Endodermal cell (in vitro differentiated cells): ENCODE results near the gene PTX4. TPM values are rescaled to one million over a fixed set of nuclear protein-coding genes. Genes with fewer than 3 reads are reported as not detected.
"Not testable (repeated sequence)": the region's sequence is repeated elsewhere in the genome, so short reads cannot be mapped to it uniquely, and the experiment has no call there.

Experiments
- DNase-seq: peaks from one replicate; pipeline ENCODE4 v3.0.0-alpha.2; 2017
- H3K27ac ChIP-seq: 2 replicates; pipeline ENCODE4 v1.5.1; 2013; ENCODE audit warnings: mild to moderate bottlenecking, low read depth, low read length, moderate library complexity
- H3K27me3 ChIP-seq: 2 replicates; pipeline ENCODE4 v1.6.1; 2013; ENCODE audit warnings: mild to moderate bottlenecking, low read length, moderate library complexity; ENCODE audit not compliant: insufficient read depth, control insufficient read depth, poor library complexity, severe bottlenecking
- H3K36me3 ChIP-seq: 2 replicates; pipeline ENCODE4 v1.7.0; 2013; ENCODE audit warnings: mild to moderate bottlenecking, low read length, moderate library complexity; ENCODE audit not compliant: control insufficient read depth, insufficient read depth
- H3K4me1 ChIP-seq: one replicate; pipeline ENCODE4 v1.7.0; 2013; ENCODE audit warnings: low read length; ENCODE audit not compliant: control insufficient read depth, insufficient read depth
- H3K4me3 ChIP-seq: 2 replicates; pipeline ENCODE4 v1.5.1; 2013; ENCODE audit warnings: mild to moderate bottlenecking, low read length, moderate library complexity
- H3K9ac ChIP-seq: 2 replicates; pipeline ENCODE4 v1.6.1; 2013; ENCODE audit warnings: mild to moderate bottlenecking, low read length, moderate library complexity; ENCODE audit not compliant: poor library complexity, severe bottlenecking; ENCODE audit errors: extremely low read depth
- H3K9me3 ChIP-seq: 2 replicates; pipeline ENCODE4 v1.6.1; 2013; ENCODE audit warnings: mild to moderate bottlenecking, low read length, moderate library complexity; ENCODE audit not compliant: control insufficient read depth
- H3K27ac Mint-ChIP-seq: 2 replicates; pipeline ENCODE4 v1.8.0; 2020; ENCODE audit warnings: mixed read lengths
- H3K27me3 Mint-ChIP-seq: 2 replicates; pipeline ENCODE4 v1.8.0; 2021; ENCODE audit warnings: mild to moderate bottlenecking, mixed read lengths; ENCODE audit not compliant: insufficient read depth
- H3K36me3 Mint-ChIP-seq: 2 replicates; pipeline ENCODE4 v1.8.0; 2020; ENCODE audit warnings: low read depth, mixed read lengths
- H3K4me1 Mint-ChIP-seq: 2 replicates; pipeline ENCODE4 v1.8.0; 2020; ENCODE audit warnings: mixed read lengths
- H3K4me3 Mint-ChIP-seq: 2 replicates; pipeline ENCODE4 v1.8.0; 2020; ENCODE audit warnings: mild to moderate bottlenecking, moderate library complexity, mixed read lengths
- H3K9me3 Mint-ChIP-seq: 2 replicates; pipeline ENCODE4 v1.8.0; 2020; ENCODE audit warnings: mild to moderate bottlenecking, mixed read lengths
- CTCF ChIP-seq: fragments of 200-600 bp; sonication (generic); conservative IDR thresholded peaks from 2 replicates; pipeline ENCODE4 v1.5.0; 2021; ENCODE audit warnings: antibody characterized with exemption, mild to moderate bottlenecking
- WGBS, 2 experiments: methylation state at CpG; one replicate each; pipeline versions ENCODE4 v1.1.5 to v1.1.7; 2013; ENCODE audit warnings: missing lambda C conversion rate in 2 of 2, mixed read lengths in 1 of 2; ENCODE audit not compliant: insufficient coverage in 1 of 2, insufficient read length in 1 of 2; 5-methylcytosine and 5-hydroxymethylcytosine counted together
- total RNA-seq, 2 donors: library from RNA; stranded (reverse); fragmentation: NEBNext Ultra II Directional in 1 of 2; extraction: Animal tissue kit (Norgen Biotek cat#: 25700) in 1 of 2; gene quantifications; 2 replicates in 1 of 2; 3 replicates in 1 of 2; pipeline ENCODE4 v1.2.1, GENCODE V29; 2021

Gene PTX4
- total RNA-seq, 2 donors from 2014 or later, result not detected

- H3K9ac ChIP-seq, result no peak overlapping the region
- H3K27ac ChIP-seq, result peak overlapping the region; percentile 24
- H3K9me3 ChIP-seq, result no peaks in the 10 kb centered on the region
- Mint-ChIP-seq H3K9me3 (no peaks in the 10 kb centered on the region), H3K4me1 (no peaks in the 10 kb centered on the region), H3K4me3 (no peak overlapping the region), H3K27ac (no peak overlapping the region), H3K27me3 (no peaks in the 10 kb centered on the region), H3K36me3 (peaks cover 8% of the 10 kb centered on the region)
- H3K27me3 ChIP-seq, result no peaks in the 10 kb centered on the region
- no peaks in the 10 kb centered on the region for H3K4me1 ChIP-seq
- DNase-seq, result no peak
- H3K4me3 ChIP-seq, result no peak overlapping the region
- H3K36me3 ChIP-seq, result no peaks in the 10 kb centered on the region
- TF ChIP-seq CTCF, result no peak
- WGBS, 2 experiments, result 89 to 92% methylated on average over 29 to 38 of the region's 38 CpGs
Measured at GRCh38 chr16:1443403-1443973, 45.3 kb downstream of the PTX4 start.

- no peaks in the 10 kb centered on the region for H3K4me1 ChIP-seq
- H3K9me3 ChIP-seq, result no peaks in the 10 kb centered on the region
- WGBS, 2 experiments, result 91 to 92% methylated on average over 19 to 24 of the region's 24 CpGs
- TF ChIP-seq CTCF, result no peak
- H3K27ac ChIP-seq, result no peak overlapping the region
- Mint-ChIP-seq H3K27ac (no peak overlapping the region), H3K9me3 (no peaks in the 10 kb centered on the region), H3K27me3 (no peaks in the 10 kb centered on the region), H3K36me3 (peaks cover under 1% of the 10 kb centered on the region), H3K4me1 (no peaks in the 10 kb centered on the region), H3K4me3 (no peak overlapping the region)
- H3K4me3 ChIP-seq, result no peak overlapping the region
- DNase-seq, result no peak
- no peaks in the 10 kb centered on the region for H3K27me3 ChIP-seq
- H3K9ac ChIP-seq, result no peak overlapping the region
- no peaks in the 10 kb centered on the region for H3K36me3 ChIP-seq
Measured at GRCh38 chr16:1442697-1443096, 46.0 kb downstream of the PTX4 start.

GRCh38 chr16:1441391-1441829 lies 47.3 kb downstream of the PTX4 start:
- Histone ChIP-seq H3K9ac (no peak overlapping the region), H3K9me3 (no peaks in the 10 kb centered on the region), H3K4me1 (no peaks in the 10 kb centered on the region), H3K27me3 (no peaks in the 10 kb centered on the region), H3K27ac (no peak overlapping the region), H3K4me3 (no peak overlapping the region), H3K36me3 (no peaks in the 10 kb centered on the region)
- H3K36me3 Mint-ChIP-seq, result no peaks in the 10 kb centered on the region
- H3K9me3 Mint-ChIP-seq, result no peaks in the 10 kb centered on the region
- no peaks in the 10 kb centered on the region for H3K27me3 Mint-ChIP-seq
- WGBS, 2 experiments, result 84 to 88% methylated on average over 18 to 22 of the region's 22 CpGs
- no peak for TF ChIP-seq CTCF
- DNase-seq, result no peak
- no peaks in the 10 kb centered on the region for H3K4me1 Mint-ChIP-seq
- H3K4me3 Mint-ChIP-seq, result no peak overlapping the region
- no peak overlapping the region for H3K27ac Mint-ChIP-seq

- WGBS, 2 experiments, result 90 to 94% methylated on average over 2 to 4 of the region's 4 CpGs
- H3K4me1 Mint-ChIP-seq, H3K4me3 Mint-ChIP-seq: not testable (repeated sequence)
Measured at GRCh38 chr16:1439699-1440074, 49.1 kb downstream of the PTX4 start.

More at GRCh38 chr16:1439699-1440074, 49.1 kb downstream of the PTX4 start:
- H3K4me3 ChIP-seq, H3K27me3 ChIP-seq, H3K9me3 Mint-ChIP-seq, H3K9me3 ChIP-seq, DNase-seq, H3K4me1 ChIP-seq, H3K27ac Mint-ChIP-seq, H3K27me3 Mint-ChIP-seq, H3K36me3 ChIP-seq, H3K9ac ChIP-seq, H3K27ac ChIP-seq, H3K36me3 Mint-ChIP-seq: not testable (repeated sequence)
